HG02852 (cell line): ENCODE measurements around the gene CDH4.

Experiments used
- ATAC-seq: cut with Tn5 transposase; IDR thresholded peaks from one replicate; pipeline ENCODE4 v1.9.1; 2021; ENCODE audit warnings: mild to moderate bottlenecking, moderate library complexity; ENCODE audit not compliant: unreplicated experiment

CDH4 gene

DNA sequence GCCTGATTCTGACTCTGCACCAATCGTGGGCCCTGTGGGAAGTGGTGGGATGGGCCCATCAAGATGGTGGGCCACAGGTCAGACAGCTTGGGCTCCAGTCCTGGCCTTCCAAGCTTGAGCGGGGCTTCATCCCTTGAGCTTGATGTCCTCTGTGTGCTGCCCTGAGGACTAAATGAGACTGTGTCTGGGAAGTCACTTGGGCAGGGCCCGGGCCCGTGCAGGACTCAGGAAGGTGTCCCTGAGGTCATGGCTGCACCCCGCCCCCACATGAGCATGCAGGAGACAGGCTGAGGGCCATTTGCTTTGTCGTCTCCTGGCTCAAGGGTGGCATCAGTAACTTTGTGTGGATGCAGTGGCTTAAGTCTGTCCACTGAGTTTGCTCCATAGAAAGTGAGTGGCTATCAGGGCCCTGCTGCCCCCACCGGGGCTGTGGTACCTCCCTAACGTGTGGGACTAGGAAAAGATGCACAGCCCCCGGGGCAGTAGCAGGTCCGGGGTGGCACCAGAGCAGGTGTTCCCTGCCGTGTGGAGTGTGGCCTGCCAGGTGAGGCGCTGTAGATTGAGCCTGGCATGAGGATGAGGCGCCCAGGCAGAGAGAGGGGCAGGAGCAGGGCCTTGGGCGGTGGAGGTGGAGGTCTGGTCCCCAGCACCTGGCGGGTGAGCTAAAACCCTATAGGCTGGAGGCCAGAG is 515.0 kb downstream of the CDH4 start:
- ATAC-seq: no peak

DNA sequence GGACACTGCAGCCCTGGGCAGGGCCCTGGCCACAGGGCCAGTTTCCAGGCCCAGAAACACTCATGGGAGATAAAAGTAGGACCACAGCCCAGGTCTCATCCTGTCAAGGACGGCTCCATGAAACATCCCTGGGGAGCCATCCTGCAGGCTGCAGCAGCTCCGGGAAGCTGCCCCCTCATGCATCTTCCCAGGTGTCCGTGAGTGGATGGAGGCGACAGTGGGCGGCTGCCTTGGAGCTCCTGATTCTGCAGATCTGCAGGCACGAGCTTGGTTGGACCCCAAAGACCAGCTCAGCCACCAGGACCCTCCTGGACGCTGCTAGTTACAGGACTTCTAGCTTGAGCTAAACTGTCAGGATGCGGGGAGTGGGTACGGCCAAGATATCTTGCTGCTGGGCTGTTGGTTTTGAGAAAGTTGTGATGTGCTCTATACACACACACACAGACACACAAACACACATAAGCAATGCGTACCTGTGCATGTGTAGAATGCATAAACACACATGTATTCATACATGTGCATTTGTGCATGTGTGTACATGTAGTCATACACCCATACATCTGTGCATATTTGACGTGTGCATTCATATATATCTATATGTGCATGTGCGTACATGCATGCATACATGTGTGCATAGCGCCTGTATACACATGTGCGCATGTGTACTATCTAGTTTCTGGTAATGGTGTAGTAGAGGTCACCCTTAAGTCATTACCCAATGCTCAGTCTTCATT is 515.9 kb downstream of the CDH4 start:
- no peak for ATAC-seq

DNA sequence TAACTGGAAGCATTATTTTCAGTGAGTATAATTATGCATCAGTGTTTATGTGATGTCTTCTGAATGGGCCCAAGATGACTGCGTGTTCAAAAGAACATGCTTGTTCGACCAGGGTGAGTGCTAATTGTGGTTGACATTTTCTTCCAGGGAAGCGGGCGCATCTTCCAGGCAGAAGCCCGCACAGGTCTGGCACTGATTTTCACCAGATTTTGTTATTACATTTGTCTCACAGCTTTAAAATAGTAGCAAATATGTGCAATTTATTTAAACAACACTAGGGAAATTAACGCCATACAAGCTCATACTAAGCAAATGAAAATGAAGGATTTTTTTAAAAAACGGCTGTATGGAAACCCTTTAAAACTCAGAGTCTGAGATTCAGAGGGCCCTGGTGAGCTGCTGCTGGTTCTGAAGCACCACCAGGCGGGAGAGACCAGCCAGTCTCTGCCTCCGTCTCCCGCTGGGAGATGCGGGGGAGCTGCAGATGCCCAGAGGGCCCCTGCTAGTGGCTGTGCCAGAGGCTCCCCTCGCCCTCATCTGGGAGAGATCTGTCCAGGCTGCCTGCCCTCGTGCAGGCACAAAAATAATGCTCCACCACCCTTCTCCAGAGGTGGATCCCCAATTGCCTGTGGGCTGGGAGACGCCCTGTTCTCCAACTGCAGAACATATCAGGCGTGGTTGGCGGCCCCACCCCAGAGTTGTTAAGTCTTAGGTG is 516.7 kb downstream of the CDH4 start:
- no peak for ATAC-seq

DNA sequence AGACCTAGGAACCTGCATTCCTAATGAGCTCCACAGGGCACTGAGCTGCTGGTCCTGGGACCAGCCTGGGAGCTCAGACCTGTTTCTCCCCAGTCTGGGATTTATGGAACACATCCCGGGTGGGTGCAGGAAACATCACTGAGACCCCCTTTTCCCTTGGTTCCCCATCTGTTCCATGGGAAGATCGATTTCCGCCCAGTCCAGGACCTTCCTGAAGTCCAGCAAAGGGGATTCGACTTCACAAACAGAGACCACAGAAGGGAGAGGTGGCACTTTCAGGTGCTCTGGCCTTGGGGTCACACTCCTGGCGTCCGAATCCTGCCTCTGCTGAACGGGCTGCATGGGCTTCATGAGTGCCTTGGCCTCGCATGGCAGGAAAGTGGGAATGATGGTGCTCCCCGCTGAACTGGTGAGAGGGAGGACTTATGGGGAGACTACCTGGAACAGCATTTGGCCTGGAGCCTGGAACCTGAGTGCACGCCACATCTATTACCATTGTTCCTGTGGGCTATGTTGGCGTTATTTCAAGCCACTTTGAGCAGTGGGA is 517.3 kb downstream of the CDH4 start:
- no peak for ATAC-seq

DNA sequence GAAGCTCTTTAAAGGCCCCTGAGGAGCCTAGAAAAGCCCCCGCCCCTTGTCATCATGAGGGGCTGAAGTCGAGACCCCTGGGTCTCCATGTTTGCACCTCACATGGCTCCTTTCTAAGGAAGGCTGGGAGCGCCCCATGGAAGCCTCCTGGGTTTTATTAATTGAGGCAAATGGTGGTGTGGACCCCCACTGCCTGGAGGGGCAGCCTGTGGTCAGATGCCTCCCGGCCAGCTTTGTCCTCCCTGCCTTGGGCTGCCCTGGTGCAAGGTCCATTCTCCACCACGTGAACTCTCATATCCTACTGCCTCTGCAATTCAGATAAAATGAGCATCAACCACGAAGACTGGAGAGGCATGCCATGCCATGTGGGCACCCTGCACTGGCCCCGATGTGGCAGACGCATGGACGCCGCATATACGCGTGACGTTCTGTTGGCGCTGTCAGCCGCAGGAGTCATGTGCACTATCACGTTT is 518.1 kb downstream of the CDH4 start:
- no peak for ATAC-seq

DNA sequence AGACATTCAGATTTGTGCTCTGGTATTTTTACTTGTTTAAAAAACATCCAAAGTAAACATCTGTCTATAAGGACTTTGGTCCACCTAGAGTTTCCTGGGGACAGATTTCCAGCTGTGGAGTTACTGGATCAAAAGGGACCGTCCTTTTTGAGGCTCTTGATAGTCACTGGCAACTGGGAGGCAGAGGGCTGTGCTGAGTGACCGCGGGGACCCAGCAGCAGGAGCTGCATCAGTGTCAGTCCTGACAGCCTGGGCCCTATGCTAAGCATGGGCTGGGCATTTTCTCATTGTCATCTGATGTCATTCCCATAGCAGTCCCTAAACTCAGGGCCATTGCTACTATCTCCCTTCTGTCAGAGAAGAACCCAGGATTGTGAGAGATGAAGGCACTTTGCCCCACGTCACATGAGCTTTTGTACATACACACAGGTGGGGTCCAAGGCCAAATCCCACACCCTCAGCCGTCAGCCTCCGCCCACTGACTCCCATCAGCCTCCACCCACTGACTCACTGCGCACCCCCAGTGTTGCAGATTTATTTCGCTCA is 519.8 kb downstream of the CDH4 start:
- ATAC-seq: no peak

DNA sequence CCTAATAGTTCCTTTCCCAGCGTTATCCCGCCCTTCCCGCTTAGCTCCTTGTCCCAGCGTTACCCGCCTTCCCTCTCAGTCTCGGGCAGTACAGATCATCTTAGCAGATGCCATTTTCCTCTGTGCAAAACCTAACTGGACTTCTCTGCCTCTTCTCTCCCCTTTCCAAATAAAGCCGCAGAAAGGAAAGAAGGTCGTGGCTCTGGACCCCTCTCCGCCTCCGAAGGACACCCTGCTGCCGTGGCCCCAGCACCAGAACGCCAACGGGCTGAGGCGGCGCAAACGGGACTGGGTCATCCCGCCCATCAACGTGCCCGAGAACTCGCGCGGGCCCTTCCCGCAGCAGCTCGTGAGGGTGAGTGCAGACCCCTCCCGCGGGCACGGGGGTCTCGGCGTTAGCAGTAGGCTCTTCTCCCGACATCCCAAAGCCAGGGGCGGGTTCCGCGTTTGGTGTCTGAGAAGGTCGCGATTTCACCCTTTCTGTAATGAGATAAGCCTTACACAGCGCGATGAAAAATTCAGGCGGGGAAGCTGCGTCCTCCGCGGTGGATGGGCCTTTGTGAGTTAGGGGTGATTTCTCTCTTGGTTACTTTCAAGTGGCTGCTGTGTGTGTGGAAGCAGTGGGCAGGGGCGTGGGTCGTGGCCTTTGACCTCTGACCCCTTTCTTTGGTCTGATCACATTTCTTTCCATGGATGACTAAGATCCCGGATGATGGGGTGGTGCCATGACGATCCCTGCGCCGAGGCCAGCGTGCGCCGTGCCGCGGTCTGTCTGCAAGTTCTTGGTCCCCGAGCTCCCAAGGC is 521.0 kb downstream of the CDH4 start:
- no peak for ATAC-seq

DNA sequence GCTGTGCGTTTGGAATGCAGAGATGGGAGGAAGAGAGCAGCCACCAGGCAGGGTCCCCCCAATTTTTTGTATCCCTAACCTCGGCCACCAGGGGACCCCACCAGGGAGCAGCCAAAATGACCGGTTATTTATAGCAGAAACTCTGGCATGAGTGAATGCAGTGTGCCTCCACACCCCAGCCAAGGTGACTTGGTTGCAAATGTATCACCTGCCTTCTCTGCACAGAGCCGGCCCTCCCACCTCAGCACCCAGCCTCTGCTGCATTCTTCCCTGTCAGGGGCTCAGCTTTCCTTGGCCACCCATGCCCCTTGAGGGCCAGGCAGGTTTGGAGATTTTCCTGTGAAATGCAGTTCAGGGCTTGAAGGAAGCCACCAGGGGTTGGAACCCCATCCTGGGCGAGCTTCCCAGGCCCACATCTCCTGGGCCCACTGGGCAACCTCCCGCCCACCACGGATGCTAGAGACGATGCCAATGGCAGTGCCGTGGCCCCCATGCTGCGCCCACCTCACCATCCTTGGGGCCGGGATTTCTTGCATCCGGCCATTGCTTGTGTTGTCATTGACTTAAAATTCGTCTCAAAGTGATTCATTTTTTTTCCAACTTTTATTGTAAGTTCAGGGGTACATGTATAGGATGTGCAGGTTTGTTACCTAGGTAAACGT is 522.0 kb downstream of the CDH4 start:
- no peak for ATAC-seq

DNA sequence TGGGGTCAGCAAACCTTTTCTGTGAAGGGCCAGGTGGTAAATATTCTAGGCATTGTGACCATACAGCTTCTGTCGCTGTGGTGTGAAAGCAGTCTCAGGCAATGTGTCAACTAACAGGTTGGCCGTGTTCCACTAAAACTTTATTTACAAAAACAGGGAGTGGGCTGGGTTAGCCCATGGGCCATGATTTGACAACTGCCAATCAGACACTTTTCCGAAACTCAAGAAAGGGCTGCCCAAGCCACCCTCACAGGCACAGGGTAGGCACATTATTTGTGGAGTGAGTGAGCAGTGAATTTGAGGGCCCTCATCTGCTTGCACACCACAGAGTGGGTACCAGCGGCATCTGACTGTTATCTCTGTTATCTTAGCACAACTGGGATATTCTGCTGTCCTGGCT is 523.4 kb downstream of the CDH4 start:
- no peak for ATAC-seq

DNA sequence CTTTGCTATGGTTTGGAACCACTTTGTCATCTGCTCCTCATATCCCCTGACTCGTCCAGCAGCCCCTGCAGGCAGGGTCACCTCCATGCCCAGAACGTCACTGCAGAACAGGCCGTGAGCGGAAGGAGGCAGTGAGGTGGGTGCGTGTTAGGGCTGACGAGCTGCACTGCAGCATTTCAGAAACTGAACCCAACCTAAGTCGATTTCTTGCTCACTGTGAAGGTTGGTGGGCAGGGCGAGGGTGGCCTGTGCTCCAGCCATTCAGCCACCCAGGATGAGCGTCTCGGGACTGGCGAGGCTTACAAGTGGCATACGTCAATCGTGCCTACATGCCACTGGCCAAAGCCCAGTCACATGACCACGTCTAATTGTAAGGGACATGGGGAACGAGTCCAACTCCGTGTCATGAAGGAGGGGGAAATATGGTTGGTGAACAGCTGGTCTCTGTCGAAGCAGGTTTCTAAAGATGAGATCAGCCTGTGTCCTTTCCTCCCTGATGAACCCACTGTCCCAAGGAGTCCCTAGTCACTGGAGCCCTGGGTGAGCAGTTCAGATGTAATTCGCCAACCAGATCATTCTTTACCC is 524.5 kb downstream of the CDH4 start:
- no peak for ATAC-seq

DNA sequence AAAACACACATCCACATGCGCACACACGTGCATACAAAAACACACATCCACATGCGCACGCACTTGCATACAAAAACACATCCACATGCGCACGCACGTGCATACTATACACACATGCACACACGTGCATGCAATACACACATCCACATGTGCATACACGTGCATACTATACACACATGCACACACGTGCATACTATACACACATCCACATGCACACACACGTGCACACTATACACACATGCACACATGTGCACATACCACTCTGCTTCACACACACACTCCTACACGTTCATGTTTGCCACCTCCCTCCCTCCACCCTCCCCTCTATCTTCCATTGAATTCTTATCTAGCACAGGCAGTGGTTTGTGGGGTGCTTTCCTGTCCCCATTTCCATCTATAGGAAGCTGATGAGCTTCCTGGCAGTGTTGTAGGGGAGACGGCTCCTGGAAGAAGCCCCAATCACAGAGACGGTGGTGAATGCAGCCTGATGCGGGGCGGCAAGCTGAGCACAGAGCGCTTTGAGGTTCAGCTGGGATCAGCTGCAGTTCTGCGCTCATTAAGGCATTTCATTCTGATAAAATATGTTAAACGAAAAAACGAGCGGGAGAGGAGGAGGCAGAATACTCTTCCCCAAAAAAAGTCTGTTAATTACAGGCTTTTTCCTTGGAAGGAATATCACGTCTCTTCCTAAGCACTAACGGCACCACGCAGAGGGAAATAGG is 525.9 kb downstream of the CDH4 start:
- ATAC-seq: no peak

DNA sequence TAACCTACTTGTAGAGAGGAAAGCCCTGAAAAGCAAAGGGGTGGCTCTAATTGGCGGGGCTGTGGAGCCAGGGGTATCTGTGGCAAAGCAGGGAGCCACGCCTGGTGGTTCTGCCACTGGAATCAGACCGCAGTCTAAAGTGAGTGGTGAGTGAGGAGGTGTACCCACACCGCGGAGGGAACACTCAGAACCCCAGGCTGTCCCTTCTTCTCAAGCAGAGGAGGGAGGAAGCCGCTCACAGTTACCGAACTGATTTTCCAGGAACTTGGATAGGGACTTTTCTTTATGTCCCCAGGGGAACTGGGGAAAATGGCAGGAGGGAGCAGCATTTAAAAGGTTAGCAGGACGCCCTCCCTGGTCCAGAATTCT is 526.4 kb downstream of the CDH4 start:
- no peak for ATAC-seq

DNA sequence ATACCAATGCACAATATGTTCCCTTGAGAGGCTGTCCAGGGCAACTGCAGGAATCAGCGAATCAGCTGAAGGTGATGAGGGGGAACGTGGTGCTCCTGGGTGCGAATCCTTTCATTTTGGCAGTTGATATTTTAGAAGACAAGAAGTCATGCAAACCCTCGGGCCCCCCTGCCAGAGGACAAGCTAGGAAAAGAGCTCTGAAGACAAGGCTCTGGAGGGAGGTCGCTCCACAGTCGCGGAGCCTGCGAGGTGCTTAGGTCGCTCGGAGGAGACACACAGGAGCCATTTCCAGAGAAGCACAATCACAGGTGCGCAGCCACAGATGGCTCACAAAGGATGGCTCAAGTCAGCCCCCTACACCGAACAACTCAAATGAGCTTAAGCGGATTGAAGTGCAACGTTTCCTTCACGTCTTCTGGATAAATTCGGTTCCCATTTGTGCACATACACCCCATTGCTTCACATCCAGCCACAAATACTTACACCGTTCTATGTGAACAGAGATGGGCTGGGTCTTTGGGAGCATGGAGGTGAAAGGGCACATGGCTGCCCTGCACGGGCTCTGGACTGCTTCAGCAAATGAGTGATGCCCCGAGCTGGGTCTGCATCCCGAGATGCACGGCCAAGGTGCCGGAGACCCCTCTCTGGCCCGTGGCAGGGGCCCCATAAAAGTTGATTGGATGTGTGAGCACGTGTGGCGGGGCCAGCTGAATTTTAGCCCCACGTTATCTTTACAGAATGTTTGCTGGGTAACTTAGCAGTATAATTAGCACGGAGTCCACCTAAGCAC is 527.3 kb downstream of the CDH4 start:
- no peak for ATAC-seq

DNA sequence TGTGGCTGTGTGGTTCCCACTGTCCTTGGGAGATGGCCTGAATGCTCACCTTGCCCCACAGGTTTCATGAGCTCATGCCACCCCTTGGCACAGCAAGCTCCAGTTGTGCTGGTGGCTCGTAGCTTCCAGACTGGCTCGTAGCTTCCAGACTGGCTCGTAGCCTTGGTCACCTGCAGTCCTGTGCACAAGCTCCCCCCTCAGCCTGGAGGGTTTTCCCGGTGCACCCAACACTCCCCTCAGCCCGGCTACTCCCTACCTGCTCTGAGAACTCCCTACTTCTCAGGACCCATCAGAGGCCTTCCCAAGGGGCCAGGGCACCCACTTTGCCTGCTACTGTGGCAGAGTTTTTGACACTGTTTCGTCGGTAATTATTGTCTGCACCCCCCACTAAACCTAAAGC is 528.0 kb downstream of the CDH4 start:
- ATAC-seq: no peak

DNA sequence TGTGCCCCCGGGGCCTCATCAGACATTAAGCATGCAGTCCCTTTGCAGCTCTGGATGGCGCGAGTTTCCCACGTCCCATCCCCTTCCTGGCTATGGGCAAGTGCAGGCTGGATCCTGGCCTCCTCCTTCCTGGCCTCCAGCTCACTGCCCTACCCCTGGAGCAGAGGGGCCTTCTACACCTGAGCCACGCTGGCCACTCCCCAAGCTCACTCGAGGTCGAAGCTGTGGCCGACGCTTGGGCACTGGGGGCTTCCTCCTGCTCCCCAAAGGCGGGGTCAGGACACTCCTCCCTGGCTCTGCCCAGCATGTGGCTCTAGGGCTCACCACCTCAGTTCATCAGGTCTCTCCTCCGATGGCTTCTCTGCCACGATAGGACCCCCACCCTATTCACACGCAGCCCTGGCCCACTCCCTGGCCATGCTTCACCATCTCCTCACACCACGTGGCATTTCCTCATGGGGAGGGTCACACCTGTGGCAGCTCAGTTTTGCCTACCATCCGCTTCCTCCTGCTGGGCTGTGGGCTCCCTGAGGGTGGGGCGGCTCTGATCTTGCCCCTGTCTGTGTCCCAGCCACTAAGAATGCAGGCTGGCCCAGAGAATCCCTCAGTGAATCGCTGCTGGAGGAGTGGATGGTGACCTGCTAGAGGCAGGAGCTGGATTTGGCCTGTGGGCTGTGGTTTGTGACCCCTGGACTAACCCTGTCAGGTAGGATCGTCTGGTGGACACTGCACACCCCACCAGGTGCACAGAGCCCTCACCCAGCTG is 532.9 kb downstream of the CDH4 start:
- no peak for ATAC-seq

DNA sequence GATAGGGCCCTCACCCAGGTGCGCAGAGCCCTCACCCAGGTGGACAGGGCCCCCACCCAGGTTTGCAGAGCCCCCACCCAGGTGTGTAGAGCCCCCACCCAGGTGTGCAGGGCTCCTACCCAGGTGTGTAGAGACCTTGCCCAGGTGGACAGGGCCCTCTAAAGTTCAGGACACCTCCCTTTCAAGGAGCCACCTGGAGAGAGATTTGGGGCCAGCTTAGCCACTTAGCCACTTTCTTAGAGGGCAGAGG is 533.4 kb downstream of the CDH4 start:
- ATAC-seq: no peak

DNA sequence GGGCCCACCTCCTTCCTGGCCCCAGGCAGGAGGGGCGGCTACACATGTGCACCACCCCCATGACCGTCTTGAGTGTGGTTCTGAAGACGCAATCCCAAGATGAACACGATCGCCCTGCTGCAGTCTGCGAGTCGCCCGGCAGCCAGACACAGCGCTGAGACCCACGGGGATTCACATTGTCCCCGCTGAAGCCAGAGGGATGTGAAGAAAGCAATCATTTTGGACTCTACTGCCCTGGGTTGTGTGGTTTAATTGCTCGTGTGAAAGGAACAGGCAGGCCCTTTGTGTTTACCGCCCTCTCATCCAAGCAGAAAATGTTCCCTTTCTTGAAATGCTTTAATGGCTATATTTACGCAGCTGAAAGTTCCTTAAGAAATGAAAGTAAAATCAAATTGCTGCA is 534.2 kb downstream of the CDH4 start:
- no peak for ATAC-seq

DNA sequence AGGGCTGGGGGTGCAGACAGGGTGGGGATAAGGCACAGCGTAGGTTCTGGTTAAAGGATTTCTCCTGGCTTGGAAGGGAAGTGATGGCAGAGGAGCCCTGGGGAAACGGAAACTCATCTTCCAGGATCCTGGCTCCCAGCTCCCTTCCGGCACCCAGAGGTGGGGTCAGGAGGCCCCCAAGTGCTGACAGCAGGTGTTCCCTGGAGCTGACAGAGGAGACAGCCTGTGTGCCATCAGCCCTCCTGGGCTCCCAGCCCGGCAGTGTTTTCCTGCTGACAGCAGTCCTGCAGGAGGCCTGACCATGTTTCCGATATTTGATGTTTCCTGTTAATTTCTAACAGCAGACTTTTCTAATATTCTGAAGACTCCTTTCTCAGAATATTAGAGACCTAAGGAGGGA is 536.3 kb downstream of the CDH4 start:
- no peak for ATAC-seq
